Thyroid gland (tissue), 4 donors: ENCODE data around the gene CAPSL.

ENCODE experiments used
- POLR2A ChIP-seq, 2 donors: fragments of 450-650 bp; IDR thresholded peaks; one replicate each; pipeline ENCODE4 v1.6.1; 2017; ENCODE audit warnings: antibody characterized with exemption in 2 of 2, mild to moderate bottlenecking in 2 of 2, moderate library complexity in 1 of 2
- TF ChIP-seq, protein P1 (sequence below), 6 experiments: fragments of 200-600 bp in 3 of 6; fragments of 450-650 bp in 3 of 6; sonication (generic) in 3 of 6; IDR thresholded peaks; one replicate each; pipeline ENCODE4 v1.5.1; 2016 to 2019; ENCODE audit warnings: antibody characterized with exemption in 6 of 6, mild to moderate bottlenecking in 2 of 6, inconsistent platforms in 1 of 6, moderate library complexity in 1 of 6

DNA sequence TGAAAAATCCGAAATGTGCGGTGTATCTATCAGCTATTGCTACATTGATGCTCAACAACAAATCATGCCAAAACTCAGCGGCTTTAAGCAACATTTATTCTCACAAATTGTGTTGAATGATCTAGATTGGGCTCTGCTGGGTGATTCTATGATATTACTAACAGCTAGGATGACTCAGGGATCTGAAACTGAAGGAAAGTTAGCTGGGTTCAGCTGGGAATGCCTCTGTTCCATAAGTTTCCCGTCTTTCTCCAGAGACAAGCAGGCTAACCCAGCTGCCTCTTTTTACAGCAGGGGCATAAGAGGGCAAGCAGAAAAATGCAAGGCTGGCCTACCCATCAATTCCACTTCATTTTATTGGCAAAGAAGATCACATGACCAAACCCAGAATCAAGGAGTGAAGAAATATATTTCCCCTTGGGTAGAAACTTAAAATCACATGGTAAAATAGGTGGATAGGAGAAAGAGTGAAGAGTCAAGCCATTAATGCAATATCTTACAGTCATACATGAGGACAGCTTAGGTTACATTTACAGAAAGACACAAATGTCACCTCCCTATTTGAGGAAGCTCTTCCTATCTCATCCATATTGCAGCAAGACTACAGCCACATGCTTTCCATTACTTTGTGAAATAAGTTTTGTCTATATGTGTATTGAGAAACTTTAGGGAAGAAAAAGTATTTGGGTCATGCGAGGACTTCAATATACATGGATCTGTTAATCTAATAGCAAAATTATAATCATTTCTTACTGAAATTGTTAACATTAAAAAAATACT, 50.9 kb downstream of the CAPSL start:
- TF ChIP-seq, protein P1, sequence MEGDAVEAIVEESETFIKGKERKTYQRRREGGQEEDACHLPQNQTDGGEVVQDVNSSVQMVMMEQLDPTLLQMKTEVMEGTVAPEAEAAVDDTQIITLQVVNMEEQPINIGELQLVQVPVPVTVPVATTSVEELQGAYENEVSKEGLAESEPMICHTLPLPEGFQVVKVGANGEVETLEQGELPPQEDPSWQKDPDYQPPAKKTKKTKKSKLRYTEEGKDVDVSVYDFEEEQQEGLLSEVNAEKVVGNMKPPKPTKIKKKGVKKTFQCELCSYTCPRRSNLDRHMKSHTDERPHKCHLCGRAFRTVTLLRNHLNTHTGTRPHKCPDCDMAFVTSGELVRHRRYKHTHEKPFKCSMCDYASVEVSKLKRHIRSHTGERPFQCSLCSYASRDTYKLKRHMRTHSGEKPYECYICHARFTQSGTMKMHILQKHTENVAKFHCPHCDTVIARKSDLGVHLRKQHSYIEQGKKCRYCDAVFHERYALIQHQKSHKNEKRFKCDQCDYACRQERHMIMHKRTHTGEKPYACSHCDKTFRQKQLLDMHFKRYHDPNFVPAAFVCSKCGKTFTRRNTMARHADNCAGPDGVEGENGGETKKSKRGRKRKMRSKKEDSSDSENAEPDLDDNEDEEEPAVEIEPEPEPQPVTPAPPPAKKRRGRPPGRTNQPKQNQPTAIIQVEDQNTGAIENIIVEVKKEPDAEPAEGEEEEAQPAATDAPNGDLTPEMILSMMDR (IDR thresholded peaks at IDR 0.05): no peak
- TF ChIP-seq POLR2A (IDR thresholded peaks at IDR 0.05): no peak
